Measurements from ENCODE around the gene COMT. TPM values are rescaled to one million over a fixed set of nuclear protein-coding genes. Genes with fewer than 3 reads are reported as not detected.
"Not testable (repeated sequence)": the region's sequence is repeated elsewhere in the genome, so short reads cannot be mapped to it uniquely, and the experiment has no call there.

COMT gene
- total RNA-seq, 1 donor from 2014 or later: 146 TPM

DNA sequence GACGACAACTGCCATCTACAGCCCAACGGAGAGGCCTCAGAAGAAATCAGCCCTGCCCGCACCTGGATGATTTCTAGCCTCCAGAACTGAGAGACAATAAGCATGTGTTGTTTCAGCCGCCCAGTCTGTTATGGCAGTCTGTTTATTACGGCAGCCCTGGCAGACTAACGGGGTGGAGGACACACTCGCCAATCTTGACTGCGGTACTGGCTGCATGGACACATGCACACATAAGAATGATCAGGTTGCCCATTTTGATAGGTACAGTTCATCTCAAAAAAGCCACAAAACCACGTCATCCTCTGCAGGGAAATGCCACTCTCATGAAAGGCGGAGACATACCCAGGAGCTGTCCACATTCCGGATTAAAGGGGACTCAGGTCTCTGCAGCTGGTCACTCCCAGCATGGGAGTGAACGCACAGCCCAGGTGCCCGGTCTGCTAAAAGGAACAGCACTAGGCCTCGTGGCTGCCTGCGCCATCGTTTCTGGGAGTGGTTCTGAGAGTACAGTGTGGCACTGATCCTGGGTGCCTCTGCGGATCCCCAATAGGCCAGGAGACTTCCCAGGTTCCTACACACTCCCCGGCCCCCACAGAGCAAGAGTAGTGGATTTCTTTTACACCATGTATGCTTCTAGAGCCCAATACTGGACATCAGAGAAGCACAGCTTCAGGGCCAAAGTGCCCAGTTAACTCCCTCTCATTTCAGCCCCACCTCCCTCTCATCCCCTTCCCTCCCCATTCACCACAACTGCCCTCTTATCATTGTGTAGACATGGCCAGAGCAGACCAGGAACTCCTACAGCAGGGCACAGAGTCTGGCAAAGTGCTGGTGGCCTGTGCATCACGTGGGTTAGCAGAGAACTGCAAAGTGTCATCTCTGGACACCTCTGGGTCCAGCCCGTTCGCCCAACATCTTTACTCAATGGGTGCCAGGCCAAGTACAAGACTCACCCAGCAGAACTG, 11.7 kb upstream of the COMT start:
- ATAC-seq: no peak

DNA sequence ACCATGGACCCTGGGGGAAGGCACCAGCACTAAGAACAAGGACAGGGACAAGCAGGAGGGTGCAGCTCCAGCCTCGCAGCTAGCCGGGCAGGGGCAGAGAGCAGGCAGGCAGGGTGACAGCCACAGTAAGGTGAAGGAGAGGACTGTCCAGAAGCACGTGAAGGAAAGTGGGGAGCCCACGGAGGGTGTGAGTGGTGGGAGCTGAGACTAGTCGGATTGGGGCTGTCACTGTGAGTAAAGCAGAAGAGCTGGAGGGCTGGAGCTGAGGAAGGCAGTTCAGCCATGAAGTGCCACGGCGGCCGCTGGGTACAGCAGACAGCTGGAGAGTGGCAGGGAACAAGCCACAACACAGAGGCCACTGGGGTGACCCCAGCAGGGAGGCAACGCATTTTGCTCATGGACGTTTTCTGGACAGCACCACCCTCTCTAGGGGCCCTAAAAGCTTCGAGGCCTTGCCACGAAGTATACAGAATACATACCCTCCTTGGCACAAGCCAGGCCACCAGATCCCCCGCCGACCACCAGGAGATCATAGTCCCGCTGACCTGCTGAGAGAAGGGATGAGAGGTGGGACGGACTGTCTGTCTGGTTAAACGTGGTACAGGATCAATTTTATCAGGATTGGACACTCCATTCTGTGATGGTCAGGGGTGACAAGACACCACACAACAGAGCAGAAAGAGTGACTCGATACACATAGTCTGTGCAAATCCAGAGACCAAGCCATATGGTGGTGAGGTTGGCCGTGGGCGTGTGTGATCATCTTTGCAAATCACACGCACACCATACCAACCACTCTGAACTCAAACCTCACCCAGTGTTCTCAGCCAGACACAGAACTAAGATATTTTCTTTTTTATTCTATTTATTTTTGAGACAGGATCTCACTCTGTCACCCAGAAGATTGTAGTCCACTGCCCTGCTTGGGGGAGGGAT, 10.8 kb upstream of the COMT start:
- ATAC-seq: no peak

DNA sequence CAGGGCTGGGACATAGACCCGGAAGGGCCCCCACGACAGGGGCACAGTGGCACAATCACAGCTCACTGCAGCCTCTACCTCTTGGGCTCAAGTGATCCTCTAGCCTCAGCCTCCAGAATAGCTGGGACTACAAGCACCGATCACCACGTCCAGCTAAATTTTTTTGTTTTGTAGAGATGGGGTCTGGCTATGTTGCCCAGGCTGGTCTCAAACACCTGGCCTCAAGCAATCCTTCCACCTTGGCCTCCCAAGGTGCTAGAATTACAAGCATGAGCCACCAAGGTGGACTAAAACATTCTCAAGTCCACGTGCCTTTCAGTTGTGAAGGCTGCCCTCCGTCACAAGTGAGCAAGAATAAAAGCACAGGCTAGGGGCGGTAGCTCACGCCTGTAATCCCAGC, 10.1 kb upstream of the COMT start:
- ATAC-seq: no peak

DNA sequence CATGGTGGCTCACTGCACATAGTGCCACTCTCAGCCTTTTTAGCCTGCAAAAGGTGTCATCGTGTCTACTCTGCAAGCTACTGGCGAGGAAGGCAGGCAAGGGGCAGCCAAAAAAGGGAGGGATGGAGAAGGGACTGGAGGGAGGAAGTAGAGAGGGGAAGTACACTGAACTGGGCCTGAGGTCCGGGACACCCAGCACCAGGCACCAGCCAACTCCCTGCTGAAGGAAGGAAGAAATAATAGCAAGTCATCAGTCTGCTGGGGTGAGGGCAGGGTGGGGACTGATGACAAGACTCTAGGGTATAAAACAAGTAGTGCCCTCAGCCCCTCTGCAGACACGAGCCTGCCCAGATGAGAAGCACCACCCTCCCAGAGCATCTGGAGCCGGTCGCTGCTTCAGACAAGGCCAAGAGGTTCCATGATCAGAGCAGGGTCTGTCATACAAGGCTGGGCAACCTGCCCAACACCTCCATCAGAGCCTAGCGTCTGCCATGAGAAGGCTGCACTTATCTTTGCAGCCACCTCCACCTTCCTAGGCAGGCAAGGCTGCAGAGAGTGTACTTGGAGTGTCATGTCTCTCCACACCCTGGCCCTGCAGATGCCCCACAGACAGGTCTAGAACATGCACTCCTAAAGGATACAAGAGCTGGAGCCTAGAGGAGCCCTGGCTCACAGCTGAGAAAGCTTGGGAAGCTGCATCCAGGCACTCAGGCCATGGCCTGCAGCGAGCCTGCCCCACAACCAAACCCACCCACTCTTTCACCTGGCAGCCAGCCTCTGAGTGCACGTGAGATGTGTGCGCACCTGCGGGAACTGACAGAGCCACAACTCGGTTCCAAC, 9.0 kb upstream of the COMT start:
- no peak for ATAC-seq

DNA sequence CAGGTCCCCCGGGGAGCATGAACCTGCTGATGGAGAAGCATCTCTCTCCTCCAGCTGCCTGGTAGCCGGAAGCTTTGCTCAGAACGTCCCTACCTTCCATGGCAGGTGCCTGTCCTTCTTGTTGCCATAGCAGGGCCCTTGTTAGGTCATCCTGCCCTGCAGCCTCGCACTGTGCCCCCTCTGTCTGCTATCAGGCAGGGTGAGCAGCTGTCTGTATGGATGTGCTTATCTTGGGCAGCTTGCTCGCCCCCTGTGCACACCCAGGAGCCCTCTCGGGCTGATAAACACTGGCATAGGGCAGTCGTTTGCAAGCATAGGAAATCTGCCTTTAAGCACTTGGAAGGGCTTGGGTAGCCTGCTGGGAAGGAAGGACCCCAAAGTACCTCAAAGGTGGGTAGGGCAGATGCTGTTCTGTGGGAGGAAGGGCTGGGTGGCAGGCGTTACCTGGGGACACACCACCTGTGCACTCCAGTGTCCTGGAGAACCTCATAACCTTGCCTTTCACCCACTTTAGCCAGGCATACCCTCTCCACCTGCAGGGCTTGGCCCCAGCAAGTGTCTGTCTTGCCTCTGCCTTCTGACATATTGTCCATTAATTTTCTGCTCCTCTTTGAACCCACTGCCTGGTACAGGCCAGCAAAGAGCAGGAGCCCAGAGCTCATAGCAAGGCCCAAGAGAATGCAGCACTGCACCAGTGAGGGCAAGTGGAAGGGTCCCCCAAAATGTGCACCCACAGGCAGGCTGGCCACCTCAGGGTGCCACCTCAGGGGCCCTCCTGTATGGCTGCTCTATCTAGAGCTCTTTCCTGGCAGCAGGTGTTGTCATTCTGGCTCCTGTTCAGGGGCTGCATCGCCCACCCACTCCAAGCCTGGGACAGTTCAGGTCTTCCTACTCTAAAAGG, 8.0 kb upstream of the COMT start:
- ATAC-seq: peak; percentile 10

DNA sequence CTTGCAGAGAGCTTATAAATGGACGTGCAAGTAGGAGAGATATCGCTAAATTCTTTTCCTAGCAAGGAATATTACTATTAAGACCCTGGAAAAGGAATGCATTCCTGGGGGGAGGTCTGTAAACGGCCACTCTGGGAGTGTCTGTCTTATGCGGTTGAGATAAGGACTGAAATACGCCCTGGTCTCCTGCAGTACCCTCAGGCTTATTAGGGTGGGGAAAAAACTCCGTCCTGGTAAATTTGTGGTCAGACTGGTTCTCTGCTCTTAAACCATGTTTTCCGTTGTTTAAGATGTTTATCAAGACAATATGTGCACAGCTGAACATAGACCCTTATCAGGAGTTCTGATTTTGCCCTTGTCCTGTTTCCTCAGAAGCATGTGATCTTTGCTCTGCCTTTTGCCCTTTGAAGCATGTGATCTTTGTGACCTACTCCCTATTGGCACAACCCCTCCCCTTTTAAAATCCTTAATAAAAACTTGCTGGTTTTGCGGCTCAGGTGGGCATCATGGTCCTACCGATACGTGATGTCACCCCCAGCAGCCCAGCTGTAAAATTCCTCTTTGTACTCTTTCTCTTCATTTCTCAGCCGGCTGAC, 6.4 kb upstream of the COMT start:
- ATAC-seq: not testable (repeated sequence)

DNA sequence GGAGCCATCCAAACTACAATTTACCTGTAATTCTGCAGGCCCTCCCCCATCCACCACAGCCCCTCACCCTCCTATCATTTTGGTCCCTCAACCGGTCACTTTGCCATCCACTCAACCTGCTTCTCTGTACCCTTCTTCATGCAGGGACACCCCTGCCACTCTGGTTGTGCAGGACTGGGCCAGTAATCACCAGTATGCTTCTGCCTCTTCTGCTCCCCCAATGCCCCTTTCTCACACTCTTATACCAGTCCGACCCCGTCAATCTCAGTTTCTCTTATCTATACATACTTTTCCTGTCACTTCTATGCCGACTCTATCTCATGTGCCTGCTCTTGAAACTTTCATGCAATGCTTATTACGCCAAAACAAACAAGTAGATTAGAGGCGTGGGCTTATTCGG, 5.1 kb upstream of the COMT start:
- no peak for ATAC-seq

DNA sequence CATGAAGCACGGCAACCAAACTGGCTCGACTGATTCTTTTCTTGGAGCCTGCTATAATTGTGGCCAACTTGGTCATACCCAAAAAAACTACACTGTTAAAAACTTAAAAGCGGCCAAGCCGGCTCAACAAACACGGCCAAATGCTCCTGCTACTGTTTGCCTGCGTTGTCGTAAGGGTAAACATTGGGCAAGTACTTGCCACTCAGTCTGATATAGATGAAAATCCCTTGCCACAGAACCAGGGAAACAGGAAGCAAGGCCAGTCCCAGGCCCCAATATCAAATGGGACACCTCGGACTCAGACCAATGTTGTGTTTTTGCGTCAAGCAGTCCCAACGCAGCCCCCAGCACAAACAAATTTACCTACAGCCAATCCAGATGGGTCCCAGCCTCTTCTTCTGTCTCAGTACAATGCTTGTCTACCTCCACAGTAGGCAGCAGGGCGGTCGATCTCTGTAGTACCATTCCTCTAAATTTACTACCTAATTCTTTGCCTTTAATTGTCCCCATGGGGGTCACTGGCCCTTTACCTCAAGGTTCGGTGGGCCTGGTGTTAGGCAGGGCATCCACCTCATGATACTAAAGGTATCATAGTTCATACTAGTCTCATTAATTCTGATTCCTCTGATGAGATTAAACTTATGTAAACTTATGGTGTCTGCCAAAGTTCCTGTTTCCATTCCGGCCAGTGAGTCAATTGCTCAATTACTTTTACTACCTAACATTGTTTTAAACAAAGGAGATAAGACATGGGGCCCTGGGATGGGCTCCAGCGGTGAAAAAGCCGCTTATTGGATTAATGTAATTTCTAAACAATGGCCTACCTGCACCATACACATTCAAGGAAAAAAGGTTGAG, 3.7 kb upstream of the COMT start:
- no peak for ATAC-seq

DNA sequence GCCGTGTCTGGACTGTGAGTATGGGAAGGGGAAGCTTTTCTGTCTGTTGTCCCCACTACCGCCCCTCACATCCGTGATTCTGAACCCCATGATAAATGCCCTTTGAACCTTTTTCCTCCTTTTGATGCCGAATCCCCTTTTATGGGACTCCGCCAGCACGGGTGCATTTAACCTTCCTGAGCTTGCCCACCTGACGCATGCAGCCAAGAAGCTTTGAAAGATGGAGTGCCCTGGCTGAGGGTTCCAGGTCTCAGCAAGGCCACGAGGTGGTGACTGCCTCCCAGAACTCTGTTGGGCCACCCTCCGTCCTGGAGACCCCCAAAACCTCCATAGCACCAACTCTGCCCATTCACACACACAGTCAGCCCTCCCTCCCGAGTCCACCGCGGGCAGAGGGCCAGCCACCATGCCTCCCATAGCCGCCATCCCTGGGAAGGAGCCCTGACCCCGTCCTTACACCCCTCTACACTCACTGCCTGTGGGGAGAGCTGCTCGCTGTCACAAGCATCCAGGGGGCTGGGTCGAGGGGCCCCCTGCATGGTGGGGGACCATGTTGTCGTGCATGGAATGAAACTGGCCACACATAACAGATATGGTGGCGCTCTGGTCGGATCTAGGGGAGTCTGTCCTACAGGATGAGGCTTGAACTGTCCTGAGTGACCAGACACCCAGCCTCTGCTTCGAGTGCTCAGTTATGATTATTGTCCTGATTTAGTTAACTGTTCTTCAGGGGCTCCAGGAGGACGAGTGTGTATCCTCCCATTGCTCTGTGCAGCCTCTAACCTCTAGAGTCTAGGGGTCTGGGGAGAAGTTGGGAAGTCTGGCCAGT, 822 bp upstream of the COMT start:
- peak; percentile 3 for ATAC-seq

DNA sequence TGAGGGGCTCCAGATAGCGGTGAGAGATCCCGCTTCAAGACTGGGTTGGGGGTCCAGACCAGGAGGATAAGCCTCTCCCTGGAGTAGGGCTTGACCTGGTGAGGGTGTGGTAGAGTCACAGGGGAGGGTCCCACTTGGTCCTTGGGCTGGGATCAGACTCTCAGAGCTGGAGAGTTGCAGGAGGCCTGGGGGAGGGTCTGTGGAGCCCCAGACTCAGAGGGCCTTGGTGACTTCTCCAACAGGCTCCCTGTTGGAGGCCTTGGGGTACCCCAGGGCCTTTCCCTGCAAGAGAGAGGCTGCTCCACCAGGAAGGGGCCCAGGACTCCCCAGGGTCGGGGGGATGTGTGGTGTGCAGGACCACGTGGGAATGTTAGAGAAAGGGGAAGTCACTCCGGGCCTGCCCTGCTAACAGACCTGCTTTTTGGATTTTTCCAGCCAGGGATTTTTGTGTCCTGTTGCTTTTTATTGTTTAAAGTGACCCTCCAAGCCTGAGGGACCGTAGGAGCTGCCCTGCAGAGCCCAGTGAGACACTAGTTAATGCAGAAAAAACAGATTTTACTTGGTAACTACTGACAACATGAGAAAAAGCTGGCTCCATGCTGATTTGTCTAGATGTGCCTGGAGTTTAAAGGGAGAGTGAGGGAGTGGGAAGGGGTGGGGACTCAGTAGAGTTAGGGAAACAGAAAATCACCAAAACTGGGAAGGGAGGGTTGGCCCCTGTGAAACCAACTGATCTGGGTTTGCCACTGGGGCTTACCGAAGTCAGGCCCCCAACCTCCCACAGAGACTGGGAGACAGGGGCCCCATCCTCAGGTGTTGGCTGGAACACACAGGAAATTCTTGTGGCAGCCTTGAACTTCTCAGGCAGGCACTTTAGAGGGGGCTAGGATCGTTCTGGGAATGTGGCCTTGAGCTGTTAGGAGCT, 847 bp downstream of the COMT start:
- ATAC-seq: peak; percentile 46

DNA sequence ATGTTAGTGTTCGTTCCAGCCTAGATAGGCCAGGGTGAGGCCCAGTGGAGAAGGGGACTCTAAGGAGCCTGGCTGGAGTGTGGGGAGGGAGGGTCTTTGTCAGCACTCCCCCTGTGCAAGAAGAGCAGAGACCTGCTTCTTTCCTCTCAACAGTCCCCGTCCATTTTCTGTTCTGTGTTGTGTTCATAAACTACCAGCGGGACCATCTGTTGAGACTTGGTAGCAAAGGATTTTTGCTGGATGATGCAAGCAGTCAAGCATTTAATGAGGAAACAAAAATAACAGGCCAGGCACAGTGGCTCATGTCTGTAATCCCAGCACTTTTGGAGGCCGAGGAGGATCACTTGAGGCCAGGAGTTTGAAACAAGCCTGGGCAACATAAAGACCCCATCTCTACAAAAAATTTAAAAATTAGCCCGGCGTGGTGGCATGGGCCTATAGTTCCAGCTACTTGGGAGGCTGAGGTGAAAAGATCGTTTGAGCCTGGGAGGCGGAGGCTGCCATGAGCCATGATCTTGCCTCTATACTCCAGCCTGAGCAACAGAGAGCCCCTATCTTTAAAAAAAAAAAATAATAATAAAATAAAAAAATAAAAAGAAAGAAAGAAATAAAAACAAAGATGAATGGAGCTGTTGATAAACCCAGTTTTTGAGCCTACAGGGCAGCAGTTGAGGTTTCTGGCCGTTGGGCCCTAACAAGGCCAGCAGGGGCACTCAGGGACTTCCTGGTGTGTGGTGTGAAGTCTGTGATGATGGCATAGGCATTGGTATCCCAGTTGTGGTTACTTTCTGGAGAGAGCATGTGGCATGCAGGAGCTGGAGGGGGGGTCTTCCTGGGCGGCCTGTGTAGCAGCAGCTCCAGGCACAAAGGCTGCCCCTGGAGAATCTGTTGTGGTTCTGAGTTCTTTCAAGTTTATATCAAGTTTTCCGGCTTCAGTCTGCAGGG, 1.8 kb downstream of the COMT start:
- ATAC-seq: peak; percentile 41

DNA sequence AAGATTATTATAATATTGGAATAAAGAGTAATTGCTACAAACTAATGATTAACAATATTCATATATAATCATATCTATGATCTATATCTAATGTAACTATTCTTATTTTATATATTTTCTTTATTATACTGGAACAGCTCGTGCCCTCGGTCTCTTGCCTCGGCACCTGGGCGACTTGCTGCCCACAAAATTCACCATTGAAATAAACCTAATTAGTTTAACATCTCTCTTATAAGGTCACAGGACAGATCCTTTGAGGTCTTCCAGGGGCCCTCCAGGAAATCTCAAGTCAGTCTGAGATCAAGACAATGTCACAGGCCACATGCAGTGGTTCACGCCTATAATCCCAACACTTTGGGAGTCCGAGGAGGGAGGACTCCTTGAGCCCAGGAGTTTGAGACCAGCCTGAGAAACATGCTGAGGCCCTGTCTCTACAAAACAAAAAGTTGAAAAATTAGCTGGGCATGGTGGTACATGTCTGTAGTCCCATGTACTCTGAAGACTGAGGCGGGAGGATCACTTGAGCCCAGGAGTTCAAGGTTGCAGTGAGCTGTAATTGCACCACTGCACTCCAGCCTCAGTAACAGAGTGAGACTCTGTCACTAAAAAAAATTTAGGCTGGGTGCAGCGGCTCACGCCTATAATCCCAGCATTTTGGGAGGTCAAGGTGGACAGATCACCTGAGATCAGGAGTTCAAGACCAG, 6.6 kb downstream of the COMT start:
- no peak for ATAC-seq

DNA sequence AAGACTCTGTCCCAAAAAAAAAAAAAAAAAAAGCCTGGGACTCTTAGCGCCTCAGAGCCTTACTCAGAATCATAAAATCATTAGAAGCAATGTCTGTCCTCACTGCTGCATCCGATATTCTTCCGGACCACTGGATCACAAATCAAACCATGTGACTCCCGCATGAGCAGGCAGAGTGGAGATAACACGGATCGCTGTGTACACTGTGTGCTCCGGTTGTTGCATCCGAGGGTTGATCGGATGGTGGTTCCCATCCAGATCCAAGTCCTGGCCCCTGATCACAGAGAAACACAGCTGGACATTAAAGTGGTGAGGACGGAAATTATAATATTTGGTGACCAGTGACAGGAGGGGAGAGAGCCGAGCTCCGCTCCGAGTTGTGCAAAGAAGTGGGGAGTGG, 9.8 kb downstream of the COMT start:
- ATAC-seq: no peak

DNA sequence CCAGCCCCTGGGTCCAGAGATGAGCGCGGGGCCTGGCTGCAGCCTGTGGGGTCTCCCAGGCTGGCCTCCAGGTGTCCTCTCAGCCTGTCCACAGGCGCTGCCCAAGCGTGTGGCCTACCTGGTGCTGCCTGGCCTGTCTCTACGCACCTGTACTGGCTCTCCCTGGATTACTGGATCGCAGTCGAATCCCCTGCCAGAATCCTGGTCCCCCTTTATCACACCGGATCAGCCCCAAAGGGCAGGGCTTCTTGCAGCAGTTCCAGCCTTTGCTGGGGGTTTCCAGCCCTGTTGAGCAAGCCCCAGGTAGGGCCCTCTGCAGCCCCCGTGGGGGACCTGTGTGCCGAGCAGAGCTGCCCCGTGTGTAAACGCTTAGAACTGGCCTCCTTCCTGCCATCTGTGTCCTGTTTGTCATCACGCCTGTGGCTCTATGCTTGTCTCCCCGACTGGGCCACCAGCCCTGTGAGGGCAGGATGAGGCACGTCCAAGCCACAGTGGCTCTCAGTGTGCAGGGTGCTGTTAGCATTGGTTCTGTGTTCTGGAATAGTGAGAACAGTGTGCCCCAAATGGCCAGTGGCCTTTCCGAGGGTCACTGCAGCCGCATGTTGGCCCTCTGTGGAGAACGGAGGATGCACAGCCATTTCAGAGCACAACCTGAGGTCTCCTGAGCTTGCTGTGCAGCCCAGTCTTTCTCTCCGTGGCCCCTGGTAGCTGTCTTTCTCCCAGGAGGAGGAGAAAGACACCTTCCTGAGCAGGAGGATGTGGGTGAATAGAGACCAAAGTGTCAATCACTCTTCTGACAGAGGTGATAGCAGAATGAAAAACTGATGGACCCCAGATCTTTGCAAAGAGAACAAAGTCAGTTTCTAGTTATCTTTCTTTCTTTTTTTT, 13.9 kb downstream of the COMT start:
- peak; percentile 38 for ATAC-seq

DNA sequence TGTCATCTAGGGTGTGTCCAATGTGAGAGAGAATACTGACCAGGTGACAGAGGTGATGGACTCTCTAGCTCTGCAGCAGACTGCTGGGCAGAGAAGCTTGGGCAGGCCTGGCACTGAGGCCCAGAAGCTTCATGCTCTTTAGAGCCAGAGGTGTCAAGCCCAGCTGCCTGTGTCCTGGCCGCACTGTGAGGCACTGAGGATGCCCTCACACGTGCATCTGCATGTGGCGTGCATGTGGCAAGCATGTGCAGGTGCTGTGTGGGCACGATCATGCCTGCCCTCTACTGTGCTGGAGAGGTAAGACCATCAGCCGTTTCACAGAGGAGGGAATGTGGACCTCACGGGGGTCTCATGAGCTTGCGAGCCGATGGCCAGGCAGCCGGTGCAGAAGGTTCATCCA, 15.9 kb downstream of the COMT start:
- ATAC-seq: no peak

Measured in esophagus mucosa (tissue), 1 donor.